Epithelial cell of esophagus (primary cell): ENCODE results near the gene PVALB.

Experiments
- DNase-seq: peaks from one replicate; pipeline ENCODE4 v3.0.0; 2010; ENCODE audit warnings: low read depth
- H3K4me3 ChIP-seq: 2 replicates; pipeline ENCODE4 v1.5.1; 2011; ENCODE audit warnings: mild to moderate bottlenecking, low read length, control low read depth
- TF ChIP-seq, protein P1 (sequence below): IDR thresholded peaks from 2 replicates; pipeline ENCODE4 v1.5.1; 2011; ENCODE audit warnings: low read depth, mild to moderate bottlenecking, low read length, control low read depth, inconsistent platforms; ENCODE audit not compliant: insufficient read depth; ENCODE audit errors: missing control alignments

The PVALB gene

DNA sequence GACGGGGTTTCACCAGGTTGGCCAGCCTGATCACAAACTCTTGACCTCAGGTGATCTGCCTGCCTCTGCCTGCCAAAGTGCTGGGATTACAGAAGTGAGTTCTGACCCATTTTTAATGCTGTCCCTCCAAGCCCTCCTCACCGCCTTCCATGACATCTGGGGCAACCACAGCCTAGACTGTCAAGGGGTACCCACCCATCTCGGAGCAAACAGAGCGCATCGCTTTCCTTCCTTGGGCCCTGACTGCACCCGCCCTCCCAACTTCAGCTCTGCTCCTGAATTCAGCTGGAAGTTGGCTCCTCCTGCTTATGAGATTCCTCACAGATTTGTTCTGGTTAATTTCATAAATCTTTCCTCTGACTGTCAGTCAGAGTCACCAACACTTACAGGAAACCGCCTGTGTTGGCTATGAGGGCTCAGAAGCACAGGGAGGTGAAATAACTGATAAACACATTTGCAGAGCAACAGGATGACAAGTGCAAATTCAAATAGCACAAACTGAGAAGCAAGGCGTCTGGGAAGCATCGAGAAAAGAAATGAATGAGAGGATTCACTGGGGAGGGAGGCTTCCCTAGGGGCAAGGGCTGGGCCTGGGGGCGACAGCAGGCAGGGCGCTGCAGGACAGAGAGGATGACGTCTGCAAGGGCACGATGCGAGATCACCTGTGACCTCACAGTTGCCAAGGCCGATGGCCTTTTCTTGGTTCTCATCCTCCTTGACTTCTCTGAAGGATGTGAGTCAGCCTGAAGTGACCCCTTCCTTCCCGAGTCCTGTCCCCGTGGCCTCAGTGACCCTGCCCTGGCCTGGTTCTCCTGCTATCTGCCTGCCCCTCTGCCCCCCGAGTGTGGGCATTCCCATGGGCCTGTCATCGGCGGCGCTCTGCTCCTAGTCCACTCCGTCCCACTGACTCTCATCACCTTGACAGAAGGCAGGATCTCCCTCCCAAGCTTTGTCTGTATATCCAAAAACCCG is 47.0 kb downstream of the PVALB start:
- TF ChIP-seq, protein P1, sequence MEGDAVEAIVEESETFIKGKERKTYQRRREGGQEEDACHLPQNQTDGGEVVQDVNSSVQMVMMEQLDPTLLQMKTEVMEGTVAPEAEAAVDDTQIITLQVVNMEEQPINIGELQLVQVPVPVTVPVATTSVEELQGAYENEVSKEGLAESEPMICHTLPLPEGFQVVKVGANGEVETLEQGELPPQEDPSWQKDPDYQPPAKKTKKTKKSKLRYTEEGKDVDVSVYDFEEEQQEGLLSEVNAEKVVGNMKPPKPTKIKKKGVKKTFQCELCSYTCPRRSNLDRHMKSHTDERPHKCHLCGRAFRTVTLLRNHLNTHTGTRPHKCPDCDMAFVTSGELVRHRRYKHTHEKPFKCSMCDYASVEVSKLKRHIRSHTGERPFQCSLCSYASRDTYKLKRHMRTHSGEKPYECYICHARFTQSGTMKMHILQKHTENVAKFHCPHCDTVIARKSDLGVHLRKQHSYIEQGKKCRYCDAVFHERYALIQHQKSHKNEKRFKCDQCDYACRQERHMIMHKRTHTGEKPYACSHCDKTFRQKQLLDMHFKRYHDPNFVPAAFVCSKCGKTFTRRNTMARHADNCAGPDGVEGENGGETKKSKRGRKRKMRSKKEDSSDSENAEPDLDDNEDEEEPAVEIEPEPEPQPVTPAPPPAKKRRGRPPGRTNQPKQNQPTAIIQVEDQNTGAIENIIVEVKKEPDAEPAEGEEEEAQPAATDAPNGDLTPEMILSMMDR, result no peak
- no peak for DNase-seq
- no peak overlapping the region for H3K4me3 ChIP-seq

DNA sequence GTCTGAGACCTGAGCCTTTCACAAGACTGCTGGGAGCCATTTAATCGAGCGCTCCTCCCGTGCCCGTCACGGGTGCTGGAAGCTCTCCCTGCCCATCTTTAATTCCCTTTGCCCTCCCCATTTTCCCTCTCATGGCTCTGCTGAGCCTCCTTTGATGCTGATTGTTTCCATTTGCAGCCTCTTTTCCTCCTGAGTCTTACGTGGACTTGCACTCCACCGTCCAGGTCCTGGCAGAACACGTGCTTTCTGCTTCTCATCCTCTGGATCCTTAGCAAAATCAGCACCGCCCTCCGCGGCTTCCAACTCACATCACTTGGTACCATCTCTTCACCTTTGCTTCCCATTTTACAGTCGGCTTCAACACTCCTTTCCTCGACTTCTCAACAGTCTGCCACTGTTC is 48.2 kb downstream of the PVALB start:
- no peak for DNase-seq
- TF ChIP-seq, protein P1, result no peak
- H3K4me3 ChIP-seq, result no peak overlapping the region

DNA sequence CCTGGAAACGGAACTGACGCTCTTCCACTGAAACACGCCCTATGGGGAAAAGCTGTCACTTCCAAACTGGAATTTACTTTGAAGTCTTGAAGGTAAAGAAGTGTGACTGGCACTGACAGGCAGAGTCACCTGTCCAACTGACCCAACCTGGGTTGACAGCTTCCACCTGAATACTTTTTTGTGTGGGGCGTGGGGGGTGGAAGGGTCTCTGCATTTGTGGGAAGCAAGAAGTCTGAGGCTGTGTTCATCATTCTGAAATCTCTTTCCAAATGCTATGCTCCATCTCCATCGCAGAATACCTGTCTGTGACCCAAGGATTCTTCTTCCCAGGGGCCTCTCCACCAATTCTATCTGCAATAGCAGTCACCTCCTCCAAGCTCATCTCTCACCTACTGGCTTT is 48.7 kb downstream of the PVALB start:
- H3K4me3 ChIP-seq, result no peak overlapping the region
- no peak for DNase-seq
- TF ChIP-seq, protein P1, result no peak

DNA sequence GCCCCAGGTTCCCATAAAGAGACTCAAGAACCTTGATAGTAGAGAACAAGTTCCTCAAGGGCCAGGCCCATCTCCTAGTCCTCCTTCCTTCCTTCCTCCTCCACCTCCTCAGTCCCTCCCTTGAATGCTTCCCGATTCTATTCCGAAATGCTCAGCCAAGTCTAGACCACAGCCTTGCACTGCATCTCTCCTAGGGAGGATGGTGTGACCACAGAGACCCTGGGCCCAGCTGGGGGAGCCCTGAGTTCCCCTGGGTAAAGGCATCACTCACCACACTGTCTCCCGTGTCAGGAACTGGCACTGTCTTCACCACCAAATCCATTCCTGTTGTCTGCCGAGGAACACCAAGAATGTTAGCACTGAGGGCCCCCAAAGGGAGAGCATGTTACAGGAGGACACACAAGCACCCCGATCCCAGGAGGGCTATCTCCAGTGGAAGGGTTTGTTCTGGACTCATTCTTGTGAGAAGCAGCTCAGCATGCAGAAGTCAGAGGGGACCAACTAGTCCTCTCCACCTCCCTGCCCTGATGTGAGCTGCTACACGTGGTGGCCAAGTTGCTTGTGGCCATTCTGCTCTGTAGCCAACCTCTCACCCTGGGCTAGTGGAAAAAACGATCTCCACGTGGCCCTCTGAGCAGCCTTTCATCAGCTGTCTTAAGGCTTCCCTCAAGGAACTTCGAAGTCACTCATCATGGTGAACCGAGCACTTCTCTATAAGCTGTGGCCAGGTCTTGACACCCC is 49.6 kb downstream of the PVALB start:
- no peak overlapping the region for H3K4me3 ChIP-seq
- TF ChIP-seq, protein P1, result no peak
- DNase-seq, result no peak

DNA sequence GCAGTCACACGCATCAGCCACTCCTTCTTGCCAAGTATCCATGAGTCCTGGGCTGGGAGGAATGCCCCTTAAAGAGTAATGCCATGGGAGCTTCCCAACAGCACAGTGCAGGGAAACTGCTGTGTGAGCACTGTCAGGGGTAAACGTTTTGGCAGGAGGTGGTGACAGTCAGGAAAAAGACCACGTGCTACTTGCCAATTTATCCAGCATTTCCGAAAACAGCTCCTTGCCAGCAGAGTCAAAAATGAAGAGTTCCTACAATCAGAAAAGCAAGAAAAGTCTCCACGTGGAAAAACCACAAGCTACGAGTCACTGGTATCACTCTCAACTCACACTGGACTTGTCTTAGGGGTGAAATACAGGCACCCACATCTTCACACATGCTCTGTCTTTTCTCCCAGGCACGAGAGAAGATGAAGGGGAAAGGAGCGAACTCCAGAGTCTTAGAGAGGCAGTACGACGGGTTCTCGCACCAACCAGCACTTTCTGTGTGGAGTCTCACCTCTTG is 50.8 kb downstream of the PVALB start:
- peak; percentile 40 for DNase-seq
- TF ChIP-seq, protein P1, result no peak
- H3K4me3 ChIP-seq, result no peak overlapping the region

DNA sequence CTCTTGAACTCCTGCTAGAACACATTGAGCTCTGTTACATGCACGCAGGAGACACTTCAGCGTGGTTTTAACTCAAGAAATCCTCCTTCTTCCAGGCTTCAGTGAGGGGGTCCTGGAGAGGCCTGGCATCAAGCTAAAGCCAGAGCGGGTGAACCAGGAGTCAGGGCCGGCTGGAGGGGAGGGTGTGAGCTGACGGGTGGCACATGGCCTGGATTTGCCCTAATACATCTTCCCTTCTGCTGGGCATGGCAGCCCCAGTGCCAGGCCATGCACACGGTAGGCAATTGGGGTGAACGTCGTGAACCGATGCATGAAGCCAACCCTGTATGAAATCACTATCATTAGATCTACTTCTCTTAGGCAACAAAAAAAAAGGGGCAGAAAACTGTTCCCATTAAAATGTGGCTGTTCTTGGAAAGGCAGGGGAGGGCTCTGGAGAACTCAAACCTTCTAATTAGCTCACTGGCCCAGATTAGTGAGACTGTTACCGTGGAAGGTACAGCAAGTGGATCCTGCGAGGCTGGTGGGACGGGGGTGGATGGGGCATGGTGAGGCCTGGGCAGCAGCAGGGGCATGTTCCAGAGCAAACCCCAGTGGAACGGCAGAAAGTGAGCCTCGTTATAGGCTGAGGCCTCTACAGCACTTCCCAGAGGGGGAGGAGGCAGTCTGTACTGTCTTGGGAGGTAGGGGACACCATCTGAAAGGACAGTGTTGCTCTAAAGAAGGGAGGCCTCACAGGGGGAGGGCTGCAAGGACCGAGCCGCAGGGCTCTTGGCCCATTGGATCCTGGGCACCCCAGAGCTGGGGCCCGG is 51.5 kb downstream of the PVALB start:
- TF ChIP-seq, protein P1, result no peak
- no peak overlapping the region for H3K4me3 ChIP-seq
- DNase-seq, result no peak
